ACC112 (cell line): ENCODE data around the gene PTPRM.

Source experiments
- H2AFZ ChIP-seq: fragments of 200-600 bp; sonication (generic); one replicate; pipeline ENCODE4 v1.6.0; 2017; ENCODE audit warnings: antibody characterized with exemption, low read length; ENCODE audit not compliant: unreplicated experiment
- H3K27ac ChIP-seq: fragments of 200-600 bp; sonication (generic); 2 replicates; pipeline ENCODE4 v1.5.1; 2014; ENCODE audit warnings: low read depth, mild to moderate bottlenecking, antibody characterized with exemption, low read length, moderate library complexity
- H3K27me3 ChIP-seq: fragments of 200-600 bp; sonication (generic); 2 replicates; pipeline ENCODE4 v1.6.1; 2014; ENCODE audit warnings: mild to moderate bottlenecking, antibody characterized with exemption, low read length, moderate library complexity, mixed read lengths; ENCODE audit not compliant: insufficient read depth
- H3K36me3 ChIP-seq: fragments of 200-600 bp; sonication (generic); 2 replicates; pipeline ENCODE4 v1.6.1; 2016; ENCODE audit warnings: mild to moderate bottlenecking, antibody characterized with exemption, low read length, moderate library complexity, mixed read lengths; ENCODE audit not compliant: insufficient read depth
- H3K4me1 ChIP-seq: fragments of 200-600 bp; sonication (generic); one replicate; pipeline ENCODE4 v1.6.1; 2016; ENCODE audit warnings: low read length, mixed read lengths; ENCODE audit not compliant: insufficient read depth, unreplicated experiment, control insufficient read depth
- H3K4me3 ChIP-seq: fragments of 200-600 bp; sonication (generic); 2 replicates; pipeline ENCODE4 v1.5.1; 2014; ENCODE audit warnings: mild to moderate bottlenecking, low read depth, low read length
- H3K79me2 ChIP-seq: fragments of 200-600 bp; sonication (generic); one replicate; pipeline ENCODE4 v1.6.0; 2016; ENCODE audit warnings: low read length; ENCODE audit not compliant: control insufficient read depth, unreplicated experiment, insufficient read depth

Gene PTPRM

GRCh38 chr18:7666195-7666776 lies 99.2 kb downstream of the PTPRM start:
- Histone ChIP-seq H3K27me3 (no peaks in the 10 kb centered on the region), H3K4me1 (peaks cover 10% of the 10 kb centered on the region), H3K36me3 (no peaks in the 10 kb centered on the region), H3K27ac (no peak overlapping the region), H3K4me3 (no peak overlapping the region), H2AFZ (no peak overlapping the region), H3K79me2 (peaks cover 5% of the 10 kb centered on the region)

- no peak overlapping the region for H3K27ac ChIP-seq
- no peaks in the 10 kb centered on the region for H3K36me3 ChIP-seq
- no peak overlapping the region for H2AFZ ChIP-seq
- H3K4me3 ChIP-seq, result no peak overlapping the region
- H3K79me2 ChIP-seq, result peaks cover 5% of the 10 kb centered on the region
- H3K4me1 ChIP-seq, result peaks cover 10% of the 10 kb centered on the region
- no peaks in the 10 kb centered on the region for H3K27me3 ChIP-seq
These were observed 101.3 kb downstream of the PTPRM start for GRCh38 chr18:7668392-7668791.

GRCh38 chr18:7669361-7669760 lies 102.2 kb downstream of the PTPRM start:
- peaks cover 2% of the 10 kb centered on the region for H3K79me2 ChIP-seq
- no peak overlapping the region for H3K4me3 ChIP-seq
- no peak overlapping the region for H2AFZ ChIP-seq
- H3K36me3 ChIP-seq, result no peaks in the 10 kb centered on the region
- H3K4me1 ChIP-seq, result peaks cover 6% of the 10 kb centered on the region
- H3K27me3 ChIP-seq, result no peaks in the 10 kb centered on the region
- no peak overlapping the region for H3K27ac ChIP-seq

- no peak overlapping the region for H3K27ac ChIP-seq
- no peak overlapping the region for H3K4me3 ChIP-seq
- H3K4me1 ChIP-seq, result peaks cover 6% of the 10 kb centered on the region
- no peak overlapping the region for H2AFZ ChIP-seq
- H3K36me3 ChIP-seq, result no peaks in the 10 kb centered on the region
- H3K27me3 ChIP-seq, result no peaks in the 10 kb centered on the region
- H3K79me2 ChIP-seq, result no peaks in the 10 kb centered on the region
These were observed 104.0 kb downstream of the PTPRM start for GRCh38 chr18:7671105-7671504.

GRCh38 chr18:7676253-7676873 lies 109.2 kb downstream of the PTPRM start:
- Histone ChIP-seq H3K4me1 (no peaks in the 10 kb centered on the region), H3K36me3 (no peaks in the 10 kb centered on the region), H3K27me3 (no peaks in the 10 kb centered on the region), H3K79me2 (peaks cover 5% of the 10 kb centered on the region), H3K27ac (no peak overlapping the region), H2AFZ (no peak overlapping the region), H3K4me3 (no peak overlapping the region)

- H3K27me3 ChIP-seq, result no peaks in the 10 kb centered on the region
- no peaks in the 10 kb centered on the region for H3K36me3 ChIP-seq
- peaks cover 5% of the 10 kb centered on the region for H3K79me2 ChIP-seq
- H3K27ac ChIP-seq, result no peak overlapping the region
- no peaks in the 10 kb centered on the region for H3K4me1 ChIP-seq
- H3K4me3 ChIP-seq, result no peak overlapping the region
- H2AFZ ChIP-seq, result no peak overlapping the region
These were observed 109.9 kb downstream of the PTPRM start for GRCh38 chr18:7677001-7677400.

GRCh38 chr18:7677424-7677823 lies 110.3 kb downstream of the PTPRM start:
- Histone ChIP-seq H3K36me3 (no peaks in the 10 kb centered on the region), H3K4me1 (no peaks in the 10 kb centered on the region), H3K27ac (no peak overlapping the region), H2AFZ (no peak overlapping the region), H3K4me3 (no peak overlapping the region), H3K27me3 (no peaks in the 10 kb centered on the region), H3K79me2 (peaks cover 5% of the 10 kb centered on the region)

- Histone ChIP-seq H3K36me3 (no peaks in the 10 kb centered on the region), H2AFZ (no peak overlapping the region)
These were observed 111.3 kb downstream of the PTPRM start for GRCh38 chr18:7678389-7678788.

GRCh38 chr18:7678801-7679200 lies 111.7 kb downstream of the PTPRM start:
- Histone ChIP-seq H3K27ac (no peak overlapping the region), H2AFZ (no peak overlapping the region), H3K4me3 (no peak overlapping the region), H3K4me1 (no peaks in the 10 kb centered on the region), H3K79me2 (peaks cover 5% of the 10 kb centered on the region), H3K36me3 (no peaks in the 10 kb centered on the region), H3K27me3 (no peaks in the 10 kb centered on the region)

More at GRCh38 chr18:7678389-7678788, 111.3 kb downstream of the PTPRM start:
- Histone ChIP-seq H3K27me3 (no peaks in the 10 kb centered on the region), H3K27ac (no peak overlapping the region), H3K79me2 (peaks cover 5% of the 10 kb centered on the region), H3K4me1 (no peaks in the 10 kb centered on the region), H3K4me3 (no peak overlapping the region)

GRCh38 chr18:7681298-7681697 lies 114.2 kb downstream of the PTPRM start:
- H3K36me3 ChIP-seq, result no peaks in the 10 kb centered on the region
- H3K79me2 ChIP-seq, result peaks cover 12% of the 10 kb centered on the region
- no peak overlapping the region for H2AFZ ChIP-seq
- peaks cover 12% of the 10 kb centered on the region for H3K4me1 ChIP-seq
- H3K27ac ChIP-seq, result no peak overlapping the region
- H3K27me3 ChIP-seq, result no peaks in the 10 kb centered on the region
- no peak overlapping the region for H3K4me3 ChIP-seq

- peaks cover 12% of the 10 kb centered on the region for H3K79me2 ChIP-seq
- H3K36me3 ChIP-seq, result no peaks in the 10 kb centered on the region
- H3K27ac ChIP-seq, result no peak overlapping the region
- no peak overlapping the region for H2AFZ ChIP-seq
- H3K4me3 ChIP-seq, result no peak overlapping the region
- peaks cover 12% of the 10 kb centered on the region for H3K4me1 ChIP-seq
- H3K27me3 ChIP-seq, result no peaks in the 10 kb centered on the region
These were observed 115.2 kb downstream of the PTPRM start for GRCh38 chr18:7682321-7682720.
